EH (cell line): ENCODE results near the gene ANKRD62.
"Not testable (repeated sequence)": the region's sequence is repeated elsewhere in the genome, so short reads cannot be mapped to it uniquely, and the experiment has no call there.

Source experiments
- DNase-seq: peaks from one replicate; pipeline ENCODE4 v3.0.0-alpha.2; 2015; ENCODE audit warnings: low read depth

Gene ANKRD62

GRCh38 chr18:12099160-12099559, 5.5 kb downstream of the ANKRD62 start:
- no peak for DNase-seq

- no peak for DNase-seq
Measured at GRCh38 chr18:12101266-12101665, 7.6 kb downstream of the ANKRD62 start.

DNA sequence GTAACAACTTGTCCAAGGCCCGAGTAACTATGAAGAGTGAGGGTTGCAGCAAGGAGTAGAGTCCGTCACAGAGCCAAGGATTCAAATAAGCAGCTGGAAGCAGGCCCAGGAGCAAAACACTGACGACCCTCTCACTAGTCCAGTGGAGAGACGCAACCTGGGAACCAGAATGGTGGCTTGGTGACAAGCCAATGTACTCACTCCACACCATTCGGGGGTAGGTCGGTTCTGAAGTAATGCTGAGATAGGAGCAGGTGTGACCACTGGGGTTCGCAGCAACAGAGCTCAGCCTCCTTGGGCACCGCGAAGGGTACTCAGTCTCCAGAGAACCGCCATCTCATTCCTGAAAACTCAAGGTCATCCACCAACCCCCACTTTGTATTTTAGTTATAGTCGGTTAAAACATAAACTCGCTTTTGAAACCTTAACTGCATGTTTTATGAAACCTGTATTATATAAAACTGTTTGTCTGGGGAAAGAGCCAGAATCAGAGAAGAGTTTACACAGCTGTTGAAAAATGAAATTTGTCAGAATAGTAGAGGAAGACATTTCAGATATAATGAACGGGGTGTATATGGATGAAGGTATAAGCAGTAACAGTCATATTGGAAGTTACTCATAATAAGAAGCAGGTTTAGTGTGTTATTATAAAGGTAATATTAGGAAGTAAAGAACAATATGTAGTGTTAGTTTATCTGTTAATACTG, 8.6 kb downstream of the ANKRD62 start:
- DNase-seq: no peak

- DNase-seq: no peak
Measured at GRCh38 chr18:12106471-12106870, 12.8 kb downstream of the ANKRD62 start.

- no peak for DNase-seq
Measured at GRCh38 chr18:12109836-12110235, 16.2 kb downstream of the ANKRD62 start.

DNA sequence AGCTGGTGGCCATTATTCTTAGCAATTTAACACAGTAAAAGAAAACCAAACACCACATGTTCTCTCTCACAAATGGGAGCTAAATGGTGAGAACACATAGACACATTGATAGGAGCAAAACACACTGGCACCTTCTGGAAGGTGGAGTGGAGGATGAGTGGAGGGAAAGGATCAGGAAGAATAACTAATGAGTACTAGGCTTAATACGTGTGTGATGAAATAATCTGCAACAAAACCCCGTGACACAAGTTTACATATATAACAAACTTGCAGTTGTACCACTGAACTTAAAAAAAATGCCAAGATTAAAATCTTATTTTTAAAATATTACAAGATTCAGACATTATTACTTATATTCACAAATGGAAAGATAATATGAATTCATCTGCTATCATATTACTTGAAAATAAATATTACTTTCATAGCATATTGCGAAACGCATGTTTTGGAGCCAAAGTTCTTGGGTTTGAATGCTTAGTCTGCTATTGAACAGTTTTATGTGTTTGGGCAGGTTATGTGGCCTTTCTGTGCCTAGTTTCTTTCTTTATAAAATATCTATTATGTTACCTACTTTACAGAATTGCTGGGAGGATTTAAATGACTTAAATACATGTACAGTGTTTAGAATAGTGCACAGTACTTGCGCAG, 20.5 kb downstream of the ANKRD62 start:
- DNase-seq: no peak

GRCh38 chr18:12119358-12119757, 25.7 kb downstream of the ANKRD62 start:
- no peak for DNase-seq

DNA sequence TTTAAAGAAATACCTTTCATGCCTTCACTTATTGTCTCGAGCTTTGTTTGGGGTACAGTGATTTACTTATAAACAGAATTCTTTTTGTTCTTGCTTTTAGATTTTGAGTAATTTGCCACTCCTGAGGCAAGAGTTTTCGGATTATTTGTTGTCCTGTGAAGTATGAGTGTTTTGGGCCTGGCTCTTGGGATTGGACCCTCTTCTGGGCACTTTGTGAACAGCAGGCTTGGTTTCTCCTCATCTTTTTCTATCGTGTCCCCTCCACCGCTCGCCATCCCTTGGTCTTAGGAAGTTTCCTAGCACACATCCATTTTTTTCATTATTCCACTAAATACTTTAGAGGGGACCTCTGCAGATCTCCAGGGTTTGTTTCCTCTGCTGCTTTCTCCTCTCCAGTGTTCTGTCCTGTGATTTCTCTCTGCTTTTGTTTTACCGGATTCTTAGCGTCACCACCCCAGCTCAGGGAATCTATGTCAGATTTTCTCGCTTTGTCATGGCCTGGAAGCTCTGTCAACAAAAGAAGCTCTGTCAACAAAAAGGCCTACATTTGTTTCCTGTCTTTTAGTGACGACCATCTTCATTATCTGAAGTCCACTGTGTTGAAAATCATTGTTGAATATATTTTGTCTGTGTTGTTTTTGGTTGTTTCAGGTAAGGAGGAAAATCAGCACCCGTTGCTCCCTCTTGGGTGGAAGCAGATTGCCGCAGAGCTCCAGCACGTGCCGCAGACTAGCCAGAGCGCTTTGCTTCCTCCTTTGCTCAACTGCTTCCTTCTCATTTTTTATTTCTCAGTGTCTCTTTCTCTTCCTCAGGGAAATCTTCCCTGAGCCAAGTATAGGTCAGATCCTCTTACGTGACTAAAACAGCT, 27.8 kb downstream of the ANKRD62 start:
- DNase-seq: peak; percentile 8

DNA sequence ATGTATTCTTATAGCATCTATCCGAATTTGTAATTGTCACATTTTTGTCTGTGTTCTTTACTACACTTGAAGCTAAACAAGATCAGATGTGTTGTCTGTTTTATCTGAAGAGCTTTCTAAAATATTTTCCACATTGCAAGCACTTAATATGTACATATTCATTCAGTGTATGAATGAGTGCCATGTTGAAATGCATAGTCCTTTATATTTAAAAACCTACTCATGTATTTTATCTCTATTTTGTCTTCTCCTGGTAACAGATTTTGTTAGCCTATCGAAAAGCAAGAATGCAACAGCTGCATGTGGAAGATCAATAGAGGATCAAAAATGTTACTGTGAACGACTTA, 28.4 kb downstream of the ANKRD62 start:
- DNase-seq: not testable (repeated sequence)

DNA sequence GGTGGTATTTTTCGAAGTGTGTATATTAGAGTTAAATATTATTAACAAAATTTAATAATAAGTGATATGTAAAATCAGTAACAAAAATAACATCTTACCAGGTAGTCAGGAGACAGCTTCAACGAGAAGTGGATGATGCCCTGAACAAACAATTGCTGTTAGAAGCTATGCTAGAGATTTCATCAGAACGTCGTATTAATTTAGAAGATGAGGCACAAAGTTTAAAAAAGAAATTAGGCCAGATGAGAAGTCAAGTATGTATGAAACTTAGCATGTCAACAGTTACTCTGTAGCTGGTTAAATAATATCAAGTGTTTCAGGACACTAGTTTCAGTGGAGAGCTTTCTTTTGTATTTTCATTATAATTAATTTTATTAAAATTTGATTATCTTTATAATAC, 34.0 kb downstream of the ANKRD62 start:
- not testable (repeated sequence) for DNase-seq

DNA sequence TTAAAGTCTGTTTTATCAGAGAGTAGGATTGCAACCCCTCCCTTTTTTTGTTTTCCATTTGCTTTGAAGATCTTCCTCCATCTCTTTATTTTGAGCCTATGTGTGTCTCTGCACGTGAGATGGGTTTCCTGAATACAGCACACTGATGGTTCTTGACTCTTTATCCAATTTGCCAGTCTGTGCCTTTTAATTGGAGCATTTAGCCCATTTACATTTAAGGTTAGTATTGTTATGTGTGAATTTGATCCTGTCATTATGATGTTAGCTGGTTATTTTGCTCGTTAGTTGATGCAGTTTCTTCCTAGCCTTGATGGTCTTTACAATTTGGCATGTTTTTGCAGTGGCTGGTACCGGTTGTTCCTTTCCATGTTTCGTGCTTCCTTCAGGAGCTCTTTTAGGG, 45.2 kb downstream of the ANKRD62 start:
- DNase-seq: not testable (repeated sequence)

- not testable (repeated sequence) for DNase-seq
Measured at GRCh38 chr18:12140866-12141265, 47.2 kb downstream of the ANKRD62 start.

DNA sequence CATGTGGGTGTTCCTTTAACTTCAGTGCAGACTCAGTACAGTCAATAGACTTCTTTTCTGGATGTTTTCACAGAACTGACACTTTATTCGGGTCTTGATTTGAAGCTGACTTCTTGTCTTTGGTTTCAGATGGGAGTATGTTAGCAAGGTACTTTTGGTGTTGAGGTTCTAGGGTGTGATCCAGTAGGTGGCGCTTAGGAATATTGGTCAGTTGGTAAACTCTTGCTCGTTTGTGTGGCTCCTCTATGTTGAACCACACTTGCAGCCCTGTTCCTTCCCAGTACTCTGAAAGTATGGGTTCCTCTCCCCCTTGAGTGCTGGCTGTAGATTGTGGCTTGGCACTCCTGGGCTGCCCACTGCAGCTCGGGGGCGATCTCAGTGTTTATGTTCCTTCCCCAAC, 48.1 kb downstream of the ANKRD62 start:
- not testable (repeated sequence) for DNase-seq

DNA sequence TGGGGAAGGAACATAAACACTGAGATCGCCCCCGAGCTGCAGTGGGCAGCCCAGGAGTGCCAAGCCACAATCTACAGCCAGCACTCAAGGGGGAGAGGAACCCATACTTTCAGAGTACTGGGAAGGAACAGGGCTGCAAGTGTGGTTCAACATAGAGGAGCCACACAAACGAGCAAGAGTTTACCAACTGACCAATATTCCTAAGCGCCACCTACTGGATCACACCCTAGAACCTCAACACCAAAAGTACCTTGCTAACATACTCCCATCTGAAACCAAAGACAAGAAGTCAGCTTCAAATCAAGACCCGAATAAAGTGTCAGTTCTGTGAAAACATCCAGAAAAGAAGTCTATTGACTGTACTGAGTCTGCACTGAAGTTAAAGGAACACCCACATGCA, 55.8 kb downstream of the ANKRD62 start:
- DNase-seq: not testable (repeated sequence)

- DNase-seq: no peak
Measured at GRCh38 chr18:12154361-12154760, 60.7 kb downstream of the ANKRD62 start.

GRCh38 chr18:12155996-12156395, 62.4 kb downstream of the ANKRD62 start:
- DNase-seq: peak; percentile 18

DNA sequence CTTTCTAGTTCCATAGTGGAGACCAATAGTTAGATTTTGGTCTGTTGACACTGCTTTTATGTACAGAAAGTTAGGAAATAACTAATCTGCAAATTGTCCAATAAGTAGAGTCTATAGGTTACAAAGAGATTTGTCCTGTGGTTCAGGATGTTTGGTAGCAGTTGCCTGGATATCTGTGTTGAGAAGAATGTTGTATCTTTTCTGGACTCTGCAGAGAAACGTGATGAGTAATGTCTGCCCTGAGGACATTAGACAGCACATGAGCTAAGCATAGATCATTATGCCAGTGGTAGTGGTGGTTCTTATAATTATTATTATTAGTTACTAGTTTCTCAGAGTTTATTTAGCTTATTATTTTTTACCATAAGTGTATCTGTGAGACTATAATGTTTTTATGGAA, 65.8 kb downstream of the ANKRD62 start:
- peak; percentile 64 for DNase-seq

- DNase-seq: peak; percentile 6
Measured at GRCh38 chr18:12162786-12163185, 69.1 kb downstream of the ANKRD62 start.

GRCh38 chr18:12165038-12165768, 71.6 kb downstream of the ANKRD62 start:
- no peak for DNase-seq
